Bone marrow (tissue), 2 donors: ENCODE measurements around the gene IKBKG.
A peak's percentile ranks its signal among the peaks of the same experiment; 100 is the strongest.
"Not testable (repeated sequence)": the region's sequence is repeated elsewhere in the genome, so short reads cannot be mapped to it uniquely, and the experiment has no call there.

Source experiments
- DNase-seq, 2 donors: peaks; one replicate each; lab custom pipeline; 2025; lab: John Stamatoyannopoulos, UW

Gene IKBKG

GRCh38 chrX:154547245-154548027 is at the start of gene IKBKG:
Gene IKBKG, plus strand, starts transcription at chrX:154547620. Its CDS starts 4,383 bp downstream, at chrX:154552003.
- peak; percentile 77 to 93 for DNase-seq

GRCh38 chrX:154501423-154501822 is 46.0 kb upstream of the IKBKG start:
- DNase-seq, result not testable (repeated sequence)

DNA sequence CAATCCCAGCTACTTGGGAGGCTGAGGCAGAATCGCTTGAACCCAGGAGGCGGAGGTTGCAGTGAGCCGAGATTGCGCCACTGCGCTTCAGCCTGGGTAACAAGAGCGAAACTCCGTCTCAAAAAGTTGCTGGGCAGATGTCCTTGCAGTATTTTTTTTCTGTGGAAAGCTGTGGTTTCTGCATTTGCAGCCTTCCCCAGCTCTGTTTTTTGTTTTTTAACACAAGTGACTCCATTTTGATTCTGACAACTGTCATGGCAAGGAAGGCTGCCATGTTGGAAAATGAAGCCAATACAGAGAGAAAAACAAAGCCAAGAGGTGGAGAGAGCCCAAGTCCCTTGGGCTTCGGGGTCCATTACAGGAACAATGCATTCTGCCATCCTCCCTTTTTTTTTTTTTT is 45.3 kb upstream of the IKBKG start:
- no peak for DNase-seq

GRCh38 chrX:154502989-154503388 is 44.4 kb upstream of the IKBKG start:
- no peak for DNase-seq

GRCh38 chrX:154505734-154506133 is 41.7 kb upstream of the IKBKG start:
- DNase-seq, result no peak

DNA sequence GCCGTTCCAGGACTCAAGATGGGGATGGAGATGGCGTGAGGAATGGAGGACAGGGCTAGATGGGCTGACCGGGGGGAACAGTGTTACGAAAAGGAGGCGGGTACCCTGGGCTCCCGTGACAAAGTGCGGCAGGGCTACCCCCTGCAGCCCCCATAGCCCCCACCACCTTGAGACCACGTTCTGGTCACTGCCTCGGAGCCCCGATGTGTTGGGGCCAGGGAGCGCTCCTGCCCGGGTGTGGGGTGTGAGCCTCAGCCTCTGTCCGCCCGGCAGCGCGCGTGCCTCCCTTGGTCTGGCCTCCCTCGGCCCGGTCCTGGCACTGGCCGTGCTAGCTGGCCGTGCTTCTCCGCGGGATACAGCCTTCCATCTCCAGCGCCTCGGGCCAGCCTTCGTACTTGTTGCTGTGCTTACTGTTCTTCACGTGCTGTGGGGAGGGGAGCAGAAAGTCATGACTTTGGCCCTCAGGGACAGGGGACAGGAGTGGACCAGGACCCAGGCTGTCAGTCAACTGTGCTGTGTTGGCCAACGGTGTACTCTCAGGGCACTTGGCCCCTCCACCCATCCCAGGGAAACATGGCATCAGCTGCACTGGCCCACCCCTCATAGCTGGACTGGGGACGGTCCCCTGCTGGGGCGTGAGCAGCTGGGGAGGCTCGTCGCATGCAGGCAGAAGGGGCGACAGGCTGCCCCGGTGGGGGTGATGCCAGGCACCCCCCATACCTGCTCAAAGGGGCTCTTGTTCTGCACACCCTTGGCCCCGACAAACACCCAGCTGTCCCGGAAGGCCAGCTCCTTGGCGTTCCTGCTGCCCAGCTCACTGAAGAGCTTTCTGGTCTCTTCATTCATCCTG is 40.7 kb upstream of the IKBKG start:
- DNase-seq, result no peak

DNA sequence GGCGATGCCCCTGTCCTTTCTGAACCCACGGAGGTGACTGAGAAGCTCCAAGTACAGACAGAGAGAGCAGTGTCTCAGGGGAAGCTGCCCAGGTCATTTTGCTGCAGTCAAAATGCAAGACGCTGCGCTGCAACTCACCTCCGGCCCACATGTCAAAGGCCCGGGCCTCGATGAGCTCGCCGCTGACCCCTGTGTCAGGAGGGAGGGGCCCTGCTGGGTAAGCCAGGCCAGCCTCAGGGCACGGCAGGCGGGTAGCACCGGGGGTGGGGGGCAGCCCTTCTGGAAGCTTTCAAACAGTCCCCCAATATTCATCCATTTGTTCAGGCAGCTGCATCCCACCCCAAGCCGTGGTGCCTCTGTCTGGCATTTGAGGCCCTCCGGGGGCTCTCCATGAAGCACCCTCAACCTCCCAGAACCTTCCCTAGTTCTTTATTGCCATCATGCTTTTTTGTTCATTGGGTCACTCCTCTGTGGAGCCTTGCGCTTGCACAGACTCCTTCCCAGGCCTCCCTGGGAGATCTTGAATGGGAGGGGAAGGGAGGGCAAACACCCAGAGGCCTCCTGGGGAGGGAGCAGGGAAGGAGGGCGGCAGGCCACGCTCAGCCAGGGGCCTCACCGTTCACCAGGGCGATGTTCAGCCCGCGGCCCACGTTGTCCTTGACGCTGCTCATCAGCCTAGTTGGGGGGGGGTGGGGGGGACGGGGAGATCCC is 39.6 kb upstream of the IKBKG start:
- DNase-seq, result no peak

DNA sequence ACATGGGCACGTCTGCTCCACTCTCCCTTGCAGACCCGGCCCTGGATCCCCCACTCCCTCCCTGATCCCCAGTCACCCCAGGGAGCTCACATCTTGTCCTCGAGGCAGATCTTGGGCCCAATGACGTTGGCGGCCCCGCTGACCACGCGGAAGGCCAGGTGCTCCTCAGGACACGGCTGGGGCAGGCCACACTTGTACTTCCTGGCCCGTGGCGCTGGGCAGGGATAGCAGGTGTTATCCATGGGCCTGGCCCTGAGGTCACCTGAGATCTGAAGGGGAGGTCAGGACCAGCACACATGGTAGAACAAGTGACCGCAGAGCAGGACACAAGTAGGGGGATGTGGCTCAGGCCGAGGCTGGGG is 39.1 kb upstream of the IKBKG start:
- DNase-seq, result no peak

GRCh38 chrX:154509455-154509854 is 38.0 kb upstream of the IKBKG start:
- no peak for DNase-seq

DNA sequence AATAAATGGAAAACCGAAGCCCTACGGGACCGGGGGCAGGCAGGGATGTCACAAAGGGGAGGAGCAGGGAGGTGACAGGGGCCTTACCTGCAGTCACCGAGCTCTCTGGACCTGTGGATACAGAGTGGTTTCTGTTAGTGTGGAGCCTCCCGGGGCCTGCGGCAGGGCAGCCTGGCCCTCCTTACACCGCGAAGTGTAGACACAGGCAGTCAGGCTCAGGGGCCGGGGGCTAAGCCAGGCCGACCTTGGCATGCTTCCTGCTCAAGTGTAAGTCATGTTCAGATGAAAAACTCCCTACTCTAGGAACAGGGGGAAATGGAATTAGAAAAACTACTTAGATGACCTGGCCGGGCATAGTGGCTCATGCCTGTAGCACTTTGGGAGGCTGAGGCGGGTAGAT is 35.7 kb upstream of the IKBKG start:
- no peak for DNase-seq

GRCh38 chrX:154512879-154513553 is 34.4 kb upstream of the IKBKG start:
- DNase-seq, result no peak

GRCh38 chrX:154513716-154514115 is 33.7 kb upstream of the IKBKG start:
- DNase-seq, result no peak

DNA sequence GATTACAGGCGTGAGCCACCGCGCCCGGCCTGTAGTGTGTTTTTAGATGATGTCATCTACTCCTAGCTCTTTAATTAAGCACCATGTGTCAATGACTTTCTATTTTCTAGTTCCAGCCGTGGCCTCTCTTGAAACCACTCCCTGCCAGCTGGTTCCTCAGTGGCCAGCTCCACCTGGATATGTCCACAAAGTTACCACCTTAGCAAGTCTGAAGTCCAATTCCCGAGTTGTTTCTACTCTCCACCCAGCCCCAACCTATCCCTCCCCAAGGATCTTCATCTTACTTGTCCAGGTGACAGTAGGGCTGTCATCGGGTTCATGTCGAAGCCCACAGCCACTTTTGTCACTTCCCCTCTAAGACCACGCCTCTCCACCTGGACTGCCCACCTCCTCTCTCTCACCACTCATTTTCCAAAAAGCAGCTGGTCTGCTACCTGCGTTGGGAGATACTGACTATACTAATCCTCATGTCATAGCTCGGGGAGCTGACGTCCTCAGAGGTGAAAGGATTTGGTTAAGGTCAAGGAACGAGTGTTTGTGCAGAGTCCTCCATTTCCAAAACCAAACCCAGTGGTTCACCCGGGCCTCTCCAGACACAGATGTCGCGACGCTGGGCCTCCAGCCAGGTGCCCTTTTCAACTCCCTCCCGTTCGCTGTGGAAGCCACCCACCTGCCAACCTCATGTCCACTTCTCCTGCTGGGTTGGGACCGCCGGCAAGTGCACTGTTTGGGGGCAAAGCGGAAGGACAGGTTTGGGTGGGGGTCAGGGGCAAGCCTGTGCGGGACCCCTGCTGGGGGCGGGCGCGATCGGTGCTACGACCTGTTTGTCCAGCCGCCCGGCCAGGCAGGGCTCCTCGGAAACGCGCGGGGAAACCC is 32.1 kb upstream of the IKBKG start:
- DNase-seq, result no peak

DNA sequence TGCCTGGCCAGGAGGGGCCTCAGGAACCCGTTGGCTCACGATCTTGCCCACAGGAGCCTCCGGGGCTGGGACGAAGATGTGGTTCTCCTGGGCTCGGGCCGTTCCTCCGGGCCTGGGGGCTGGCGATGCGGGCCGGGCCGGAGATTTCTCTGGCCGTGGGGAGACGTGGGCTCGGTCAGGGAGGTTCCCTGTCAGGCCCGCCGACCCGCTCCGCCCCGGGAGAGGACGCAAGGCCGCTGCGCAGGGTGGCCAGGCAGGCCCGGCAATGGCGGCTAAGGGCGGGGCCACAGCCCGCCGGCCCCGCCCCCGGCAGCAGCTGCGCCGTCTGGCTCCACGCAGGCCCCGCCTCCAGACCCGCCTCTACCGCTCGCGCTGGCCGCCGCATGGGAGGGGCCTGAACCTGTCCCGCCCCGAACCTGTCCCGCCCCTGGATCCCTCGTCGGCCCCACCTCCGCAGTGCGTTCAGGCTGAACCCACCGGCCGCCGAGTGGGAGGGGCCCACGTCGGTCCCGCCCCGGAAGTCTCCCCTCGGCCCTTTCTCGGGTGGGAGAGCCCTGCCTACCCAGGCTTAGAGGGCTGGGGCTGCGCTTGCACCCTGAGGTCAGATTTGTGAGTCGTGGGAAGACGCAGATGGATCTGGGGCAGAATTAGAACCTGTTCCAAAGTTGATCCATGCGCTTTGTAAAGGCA is 31.3 kb upstream of the IKBKG start, which contains the start of gene FAM3A:
FAM3A (minus strand) TSS at position 267 of the 690 bp plus-strand sequence. CDS start 460 bp downstream, outside the sequence.
- DNase-seq, result peak; percentile 39 to 66

DNA sequence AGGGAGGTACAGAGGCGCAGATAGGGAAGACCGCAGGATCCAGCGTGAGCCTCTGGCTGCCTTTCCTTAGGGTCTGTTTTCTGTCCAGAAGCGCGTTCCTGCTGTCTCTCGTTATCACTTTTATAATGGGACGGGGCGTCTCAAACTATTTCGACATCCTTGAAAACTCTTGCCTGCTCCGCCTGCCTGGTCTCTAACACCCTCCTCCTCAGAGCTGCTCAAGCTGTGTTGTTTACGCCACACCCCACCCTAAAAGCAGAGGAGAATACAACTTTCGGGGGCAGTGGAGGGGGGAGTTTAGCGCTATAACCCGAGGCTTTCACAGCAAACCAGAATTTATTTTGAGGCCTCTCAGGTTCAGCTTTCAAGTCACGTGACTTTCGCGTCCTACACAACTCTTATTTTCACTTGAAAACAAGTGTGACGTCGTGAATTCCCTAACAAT is 30.7 kb upstream of the IKBKG start:
- DNase-seq, result no peak

DNA sequence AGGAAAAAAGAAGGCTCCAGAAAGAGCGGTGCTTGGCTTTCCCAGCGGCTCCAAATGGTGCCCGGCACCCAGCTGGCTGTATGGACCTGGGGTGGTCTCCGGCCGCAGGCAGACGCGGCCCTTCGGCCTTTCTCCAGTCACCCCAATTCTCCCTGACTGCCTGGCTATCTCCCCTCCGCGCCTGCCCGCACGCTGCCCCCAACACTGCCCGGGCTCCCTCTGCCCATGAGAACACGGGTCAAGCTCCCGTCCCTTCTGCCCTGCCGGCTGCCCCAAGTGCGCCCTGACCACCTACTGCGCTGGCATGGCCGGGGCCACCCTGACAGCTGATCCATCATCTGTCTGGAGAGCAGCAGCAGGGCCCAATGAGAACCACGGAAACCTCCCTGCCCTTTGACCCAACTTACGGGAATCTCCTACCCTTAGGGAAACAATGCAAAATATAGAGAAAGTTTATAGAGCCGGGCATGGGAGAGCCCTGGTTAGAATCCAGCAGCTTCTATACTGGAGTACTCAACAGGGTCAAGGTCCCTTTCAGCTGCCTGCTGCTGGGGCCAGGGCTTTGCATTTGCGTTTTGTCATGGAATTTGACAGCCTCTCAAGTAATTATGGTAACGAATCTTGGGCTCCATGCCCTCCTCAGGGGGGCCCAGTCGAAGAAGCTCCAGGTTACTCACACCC is 30.2 kb upstream of the IKBKG start:
- no peak for DNase-seq

DNA sequence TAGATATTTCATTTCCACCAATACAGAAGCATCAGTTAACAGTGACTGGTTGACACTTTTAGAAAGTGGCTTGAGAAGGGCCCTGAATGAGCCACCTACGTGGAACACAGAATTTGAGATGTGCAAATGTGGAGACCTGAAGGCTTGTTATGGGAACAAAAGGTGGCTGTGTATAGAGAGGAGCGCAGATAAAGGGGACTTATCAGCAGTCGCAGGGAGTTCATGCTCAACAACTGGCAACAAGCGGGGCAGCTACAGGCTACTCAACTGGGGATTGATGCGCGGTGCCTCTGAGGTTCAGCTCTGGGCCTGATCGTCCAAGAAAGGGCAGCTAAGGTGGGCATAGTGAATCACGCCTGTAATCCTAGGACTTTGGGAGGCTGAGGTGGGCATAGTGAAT is 28.0 kb upstream of the IKBKG start:
- DNase-seq, result no peak

GRCh38 chrX:154525606-154526490 is 21.6 kb upstream of the IKBKG start:
- DNase-seq, result no peak
